Coronary artery (tissue), 2 donors: ENCODE measurements around the gene NUP50.

ENCODE experiments used
- DNase-seq: peaks from one replicate; pipeline ENCODE4 v3.0.0-alpha.2; 2017; ENCODE audit warnings: low spot score
- H3K27ac ChIP-seq, 2 donors: fragments of 200-600 bp; sonication (generic); one replicate each; pipeline ENCODE4 v1.5.1; 2016 to 2019
- H3K4me3 ChIP-seq: fragments of 200-600 bp; sonication (generic); 2 replicates; pipeline ENCODE4 v1.5.1; 2016; ENCODE audit warnings: mild to moderate bottlenecking, moderate library complexity
- CTCF ChIP-seq: fragments of 200-600 bp; sonication (generic); IDR thresholded peaks from one replicate; pipeline ENCODE4 v1.5.1; 2019; ENCODE audit warnings: antibody characterized with exemption

Gene NUP50

GRCh38 chr22:45157907-45158306 is 5.8 kb upstream of the NUP50 start:
- no peak for TF ChIP-seq CTCF
- Histone ChIP-seq H3K4me3 (no peak overlapping the region), H3K27ac (no peak overlapping the region)
- DNase-seq: no peak

- Histone ChIP-seq H3K4me3 (no peak overlapping the region), H3K27ac (peak overlapping the region; percentile 18 to 42)
- no peak for TF ChIP-seq CTCF
- DNase-seq: no peak
Observed at GRCh38 chr22:45159652-45160462, 3.9 kb upstream of the NUP50 start.

GRCh38 chr22:45162531-45162930 is 1.2 kb upstream of the NUP50 start:
- no peak for DNase-seq
- TF ChIP-seq CTCF: no peak
- Histone ChIP-seq H3K27ac (no peak overlapping the region), H3K4me3 (peak overlapping the region; percentile 82)

GRCh38 chr22:45163099-45163450 is 650 bp upstream of the NUP50 start:
- H3K4me3 ChIP-seq: peak overlapping the region; percentile 82
- no peak for DNase-seq
- H3K27ac ChIP-seq: peak overlapping the region; percentile 75 to 88
- TF ChIP-seq CTCF: no peak

GRCh38 chr22:45164270-45165088 is 754 bp downstream of the NUP50 start:
- H3K27ac ChIP-seq: peak overlapping the region; percentile 76 to 88
- DNase-seq: no peak
- no peak for TF ChIP-seq CTCF

GRCh38 chr22:45166932-45167331 is 3.2 kb downstream of the NUP50 start:
- DNase-seq: no peak
- no peak overlapping the region for H3K4me3 ChIP-seq
- no peak overlapping the region for H3K27ac ChIP-seq
- no peak for TF ChIP-seq CTCF

More at GRCh38 chr22:45164270-45165088, 754 bp downstream of the NUP50 start:
- H3K4me3 ChIP-seq: peak overlapping the region; percentile 82
